ENCODE data around the gene IRF4. TPM values are rescaled to one million over a fixed set of nuclear protein-coding genes. Genes with fewer than 3 reads are reported as not detected.

The IRF4 gene
- total RNA-seq, 1 experiment from 2014 or later = 0.72 TPM

DNA sequence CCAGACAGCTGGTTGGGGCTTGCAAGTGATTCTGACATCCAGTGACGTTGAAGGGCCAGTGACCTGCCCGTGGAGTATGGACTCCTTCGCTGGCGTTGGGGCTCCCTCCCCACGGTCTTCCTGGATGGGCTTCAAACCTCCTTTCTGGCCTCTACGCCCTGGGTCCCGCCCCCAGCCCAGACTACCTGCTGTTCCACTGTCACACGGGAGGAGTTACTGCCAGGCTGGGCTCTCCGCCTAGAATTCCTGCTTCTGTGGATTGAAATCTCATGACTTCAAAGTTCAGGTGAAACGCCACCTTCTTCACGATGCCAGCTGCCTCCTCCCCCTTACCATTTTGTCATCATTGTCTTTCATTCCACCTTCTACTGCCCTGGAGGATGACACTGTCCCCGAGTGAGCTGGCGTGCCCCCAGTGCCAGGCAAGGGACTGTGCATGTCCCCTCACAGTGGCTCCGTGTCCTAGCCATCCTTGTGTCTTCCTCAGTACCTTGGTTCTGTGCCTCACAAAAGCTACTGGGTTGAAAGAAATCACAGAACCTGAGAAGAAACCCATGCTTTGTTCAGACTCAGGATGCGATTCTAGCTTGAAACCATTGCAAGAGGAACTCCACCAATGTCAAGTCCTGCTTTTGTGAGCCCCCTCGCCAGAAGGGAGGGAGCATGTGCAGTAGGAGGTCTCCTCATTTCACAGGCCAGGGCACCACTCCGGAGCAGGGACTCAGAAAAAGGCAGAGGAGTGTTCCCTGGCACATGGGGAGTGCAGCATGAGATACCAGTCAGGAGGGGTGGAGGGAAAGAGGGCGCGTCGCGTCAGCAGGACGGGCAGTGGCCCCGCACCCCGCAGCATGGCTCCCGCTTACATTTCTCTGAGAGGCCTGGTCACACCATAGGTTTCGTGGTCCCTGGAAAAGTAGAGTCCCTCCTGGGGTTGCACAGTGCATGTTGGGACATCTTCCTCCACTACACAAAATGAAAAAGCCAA is 11.0 kb upstream of the IRF4 start:
- no peaks in the 10 kb centered on the region for H3K36me3 ChIP-seq (ENCODE audit: control insufficient read depth, insufficient read depth, low read length)
- intact Hi-C loops (cut with micrococcal nuclease; ENCODE audit: unreplicated experiment) = no loop called here
- in situ Hi-C loops (cut with HindIII; ENCODE audit: low pct_unique_long_range_greater_than_20kb, low sequenced_read_pairs) = no loop called here
- H3K9me3 ChIP-seq (ENCODE audit: control insufficient read depth, insufficient read depth, low read depth, low read length) = no peaks in the 10 kb centered on the region
- no peak for DNase-seq (ENCODE audit: low read depth, low spot score)
- ChIA-PET POLR2A (no interaction called here), CTCF (no interaction called here)
- no peak overlapping the region for H3K4me3 ChIP-seq (ENCODE audit: low read depth in 2 of 2, low read length in 2 of 2)
- no TSS peak for BruUV-seq (replicated peaks)
- no peaks in the 10 kb centered on the region for H3K4me1 ChIP-seq (ENCODE audit: control insufficient read depth, insufficient read depth, low read length)
- TF ChIP-seq, protein P1, sequence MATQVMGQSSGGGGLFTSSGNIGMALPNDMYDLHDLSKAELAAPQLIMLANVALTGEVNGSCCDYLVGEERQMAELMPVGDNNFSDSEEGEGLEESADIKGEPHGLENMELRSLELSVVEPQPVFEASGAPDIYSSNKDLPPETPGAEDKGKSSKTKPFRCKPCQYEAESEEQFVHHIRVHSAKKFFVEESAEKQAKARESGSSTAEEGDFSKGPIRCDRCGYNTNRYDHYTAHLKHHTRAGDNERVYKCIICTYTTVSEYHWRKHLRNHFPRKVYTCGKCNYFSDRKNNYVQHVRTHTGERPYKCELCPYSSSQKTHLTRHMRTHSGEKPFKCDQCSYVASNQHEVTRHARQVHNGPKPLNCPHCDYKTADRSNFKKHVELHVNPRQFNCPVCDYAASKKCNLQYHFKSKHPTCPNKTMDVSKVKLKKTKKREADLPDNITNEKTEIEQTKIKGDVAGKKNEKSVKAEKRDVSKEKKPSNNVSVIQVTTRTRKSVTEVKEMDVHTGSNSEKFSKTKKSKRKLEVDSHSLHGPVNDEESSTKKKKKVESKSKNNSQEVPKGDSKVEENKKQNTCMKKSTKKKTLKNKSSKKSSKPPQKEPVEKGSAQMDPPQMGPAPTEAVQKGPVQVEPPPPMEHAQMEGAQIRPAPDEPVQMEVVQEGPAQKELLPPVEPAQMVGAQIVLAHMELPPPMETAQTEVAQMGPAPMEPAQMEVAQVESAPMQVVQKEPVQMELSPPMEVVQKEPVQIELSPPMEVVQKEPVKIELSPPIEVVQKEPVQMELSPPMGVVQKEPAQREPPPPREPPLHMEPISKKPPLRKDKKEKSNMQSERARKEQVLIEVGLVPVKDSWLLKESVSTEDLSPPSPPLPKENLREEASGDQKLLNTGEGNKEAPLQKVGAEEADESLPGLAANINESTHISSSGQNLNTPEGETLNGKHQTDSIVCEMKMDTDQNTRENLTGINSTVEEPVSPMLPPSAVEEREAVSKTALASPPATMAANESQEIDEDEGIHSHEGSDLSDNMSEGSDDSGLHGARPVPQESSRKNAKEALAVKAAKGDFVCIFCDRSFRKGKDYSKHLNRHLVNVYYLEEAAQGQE (IDR thresholded peaks at IDR 0.05; ENCODE audit: insufficient read depth in 1 of 2, low read depth in 2 of 2, low read length in 1 of 2) = no peak
- TF ChIP-seq, protein P2, sequence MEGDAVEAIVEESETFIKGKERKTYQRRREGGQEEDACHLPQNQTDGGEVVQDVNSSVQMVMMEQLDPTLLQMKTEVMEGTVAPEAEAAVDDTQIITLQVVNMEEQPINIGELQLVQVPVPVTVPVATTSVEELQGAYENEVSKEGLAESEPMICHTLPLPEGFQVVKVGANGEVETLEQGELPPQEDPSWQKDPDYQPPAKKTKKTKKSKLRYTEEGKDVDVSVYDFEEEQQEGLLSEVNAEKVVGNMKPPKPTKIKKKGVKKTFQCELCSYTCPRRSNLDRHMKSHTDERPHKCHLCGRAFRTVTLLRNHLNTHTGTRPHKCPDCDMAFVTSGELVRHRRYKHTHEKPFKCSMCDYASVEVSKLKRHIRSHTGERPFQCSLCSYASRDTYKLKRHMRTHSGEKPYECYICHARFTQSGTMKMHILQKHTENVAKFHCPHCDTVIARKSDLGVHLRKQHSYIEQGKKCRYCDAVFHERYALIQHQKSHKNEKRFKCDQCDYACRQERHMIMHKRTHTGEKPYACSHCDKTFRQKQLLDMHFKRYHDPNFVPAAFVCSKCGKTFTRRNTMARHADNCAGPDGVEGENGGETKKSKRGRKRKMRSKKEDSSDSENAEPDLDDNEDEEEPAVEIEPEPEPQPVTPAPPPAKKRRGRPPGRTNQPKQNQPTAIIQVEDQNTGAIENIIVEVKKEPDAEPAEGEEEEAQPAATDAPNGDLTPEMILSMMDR (IDR thresholded peaks at IDR 0.05) = no peak
- no peak for TF ChIP-seq TCF7L2 (IDR thresholded peaks at IDR 0.05; ENCODE audit: low read depth, low read length)
- no peak for TF ChIP-seq POLR2AphosphoS5 (IDR thresholded peaks at IDR 0.05; ENCODE audit: low read depth, low read length)
- TF ChIP-seq SIN3A (IDR thresholded peaks at IDR 0.05; ENCODE audit: borderline replicate concordance, insufficient read depth, low read depth, low read length) = no peak
- peaks cover 5% of the 10 kb centered on the region for H3K27me3 ChIP-seq (ENCODE audit: control insufficient read depth, insufficient read depth, low read length)
- H3K27ac ChIP-seq (ENCODE audit: low read length) = no peak overlapping the region
- no peak for ATAC-seq

DNA sequence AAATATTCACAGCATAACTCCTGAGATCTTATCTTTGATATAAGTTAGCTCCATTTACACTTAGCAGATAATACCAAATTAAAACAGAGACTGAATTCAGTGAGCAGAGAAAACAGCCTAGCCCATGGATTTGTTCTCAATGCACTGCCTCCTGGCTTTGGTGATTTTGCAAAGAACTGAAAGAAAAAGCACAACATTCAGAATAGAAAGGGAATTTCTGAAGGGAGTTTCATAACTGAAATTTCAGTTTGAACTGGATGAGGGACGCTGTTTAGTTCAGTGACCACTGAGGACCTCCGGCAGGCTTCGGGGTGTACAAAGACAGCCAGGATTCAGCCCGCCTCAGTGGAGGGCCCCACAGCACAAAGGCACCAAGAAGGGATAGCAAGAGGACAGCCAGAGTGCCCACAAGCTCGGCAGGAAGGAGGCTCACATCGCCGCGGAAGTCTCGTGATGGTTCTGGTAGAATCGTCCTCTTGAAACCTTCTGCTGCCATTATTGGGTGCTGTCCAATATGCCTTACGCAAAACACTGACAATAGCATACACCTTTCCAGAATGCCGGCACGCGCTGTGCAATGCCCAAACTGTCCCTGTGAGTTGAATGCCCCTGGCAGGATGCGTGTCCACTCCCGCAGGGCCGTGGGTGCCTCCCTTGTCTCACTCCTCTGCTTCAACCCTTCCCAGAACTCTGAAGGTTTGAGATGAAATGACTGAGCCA is 9.7 kb upstream of the IRF4 start:
- no peak for ATAC-seq
- in situ Hi-C loops (cut with HindIII; ENCODE audit: low pct_unique_long_range_greater_than_20kb, low sequenced_read_pairs) = no loop called here

More for the DNA sequence above, 9.7 kb upstream of the IRF4 start:
- BruUV-seq (replicated peaks) = no TSS peak
- H3K27ac ChIP-seq (ENCODE audit: low read length) = no peak overlapping the region
- H3K36me3 ChIP-seq (ENCODE audit: control insufficient read depth, insufficient read depth, low read length) = no peaks in the 10 kb centered on the region
- intact Hi-C loops (cut with micrococcal nuclease; ENCODE audit: unreplicated experiment) = no loop called here
- H3K4me1 ChIP-seq (ENCODE audit: control insufficient read depth, insufficient read depth, low read length) = no peaks in the 10 kb centered on the region
- TF ChIP-seq, protein P2 (IDR thresholded peaks at IDR 0.05) = no peak
- no peak for TF ChIP-seq POLR2AphosphoS5 (IDR thresholded peaks at IDR 0.05; ENCODE audit: low read depth, low read length)
- TF ChIP-seq, protein P1 (IDR thresholded peaks at IDR 0.05; ENCODE audit: insufficient read depth in 1 of 2, low read depth in 2 of 2, low read length in 1 of 2) = no peak
- no peak for TF ChIP-seq TCF7L2 (IDR thresholded peaks at IDR 0.05; ENCODE audit: low read depth, low read length)
- no peak for TF ChIP-seq SIN3A (IDR thresholded peaks at IDR 0.05; ENCODE audit: borderline replicate concordance, insufficient read depth, low read depth, low read length)
- peaks cover 5% of the 10 kb centered on the region for H3K27me3 ChIP-seq (ENCODE audit: control insufficient read depth, insufficient read depth, low read length)
- no peak overlapping the region for H3K4me3 ChIP-seq (ENCODE audit: low read depth in 2 of 2, low read length in 2 of 2)
- POLR2A ChIA-PET = no interaction called here
- H3K9me3 ChIP-seq (ENCODE audit: control insufficient read depth, insufficient read depth, low read depth, low read length) = no peaks in the 10 kb centered on the region
- no peak for DNase-seq (ENCODE audit: low read depth, low spot score)
- CTCF ChIA-PET = interaction anchor here (0.6 kb wide), 1 partner anchor 28 kb away, joined by 3 read pairs; no protein-coding TSS in a partner anchor

All from Panc1 (cell line).